DOHH2 (cell line): ENCODE measurements around the gene ATAD2B.

Experiments
- H3F3A ChIP-seq: fragments of 200-600 bp; sonication (generic), shearing (Covaris generic); 2 replicates; pipeline ENCODE4 v1.6.0; 2016; ENCODE audit warnings: antibody characterized with exemption, mild to moderate bottlenecking; ENCODE audit not compliant: control insufficient read depth, insufficient read depth
- H3K27ac ChIP-seq: fragments of 200-600 bp; sonication (generic); 2 replicates; pipeline ENCODE4 v1.5.1; 2014; ENCODE audit warnings: low read depth, mild to moderate bottlenecking, low read length, moderate library complexity
- H3K27me3 ChIP-seq: fragments of 200-600 bp; sonication (generic); 2 replicates; pipeline ENCODE4 v1.6.1; 2014; ENCODE audit warnings: mild to moderate bottlenecking, low read length, mixed read lengths; ENCODE audit not compliant: control insufficient read depth
- H3K36me3 ChIP-seq: fragments of 200-600 bp; sonication (generic); 2 replicates; pipeline ENCODE4 v1.6.1; 2014; ENCODE audit warnings: mild to moderate bottlenecking, low read length, moderate library complexity, mixed read lengths; ENCODE audit not compliant: control insufficient read depth
- H3K4me1 ChIP-seq: fragments of 200-600 bp; sonication (generic); 2 replicates; pipeline ENCODE4 v1.6.1; 2014; ENCODE audit warnings: mild to moderate bottlenecking, low read length, mixed read lengths; ENCODE audit not compliant: control insufficient read depth
- H3K4me2 ChIP-seq: fragments of 200-600 bp; sonication (generic); 2 replicates; pipeline ENCODE4 v1.6.0; 2014; ENCODE audit warnings: mild to moderate bottlenecking, low read length, moderate library complexity
- H3K4me3 ChIP-seq: fragments of 200-600 bp; sonication (generic); 2 replicates; pipeline ENCODE4 v1.5.1; 2014; ENCODE audit warnings: mild to moderate bottlenecking, low read length, mixed read lengths
- H3K79me2 ChIP-seq: fragments of 200-600 bp; sonication (generic); 2 replicates; pipeline ENCODE4 v1.6.1; 2014; ENCODE audit warnings: mild to moderate bottlenecking, low read length, mixed read lengths; ENCODE audit not compliant: control insufficient read depth
- H3K9me2 ChIP-seq: fragments of 200-600 bp; sonication (generic); replicated peaks from 2 replicates; pipeline ENCODE4 v1.6.1; 2014; ENCODE audit warnings: mild to moderate bottlenecking, low read length, mixed read lengths; ENCODE audit not compliant: control insufficient read depth
- H3K9me3 ChIP-seq: fragments of 200-600 bp; sonication (generic); 2 replicates; pipeline ENCODE4 v1.6.1; 2014; ENCODE audit warnings: antibody characterized with exemption, low read length, mixed read lengths; ENCODE audit not compliant: control insufficient read depth, insufficient read depth
- H4K20me1 ChIP-seq: fragments of 200-600 bp; sonication (generic); 2 replicates; pipeline ENCODE4 v1.6.0; 2014; ENCODE audit warnings: low read depth, mild to moderate bottlenecking, antibody characterized with exemption, low read length, moderate library complexity; ENCODE audit not compliant: control insufficient read depth, insufficient read depth
- CTCF ChIP-seq: fragments of 200-600 bp; sonication (generic); IDR thresholded peaks from one replicate; pipeline ENCODE4 v1.5.1; 2014; ENCODE audit warnings: antibody characterized with exemption, mild to moderate bottlenecking, low read depth, low read length; ENCODE audit not compliant: poor library complexity, severe bottlenecking
- EZH2phosphoT487 ChIP-seq: fragments of 200-600 bp; sonication (generic); IDR thresholded peaks from 2 replicates; pipeline ENCODE4 v1.6.1; 2017; ENCODE audit warnings: borderline replicate concordance, mild to moderate bottlenecking, antibody characterized with exemption, low read length, moderate library complexity, mixed read lengths

ATAD2B gene

GRCh38 chr2:23926750-23927571, at the start of gene ATAD2B:
Gene ATAD2B, minus strand, starts transcription at chr2:23927123. Its CDS starts 353 bp downstream, at chr2:23926770.
- Histone ChIP-seq H3K79me2 (peaks cover 63% of the 10 kb centered on the region), H3K9me2 (no peaks in the 10 kb centered on the region), H3K4me2 (peak within 1 kb of the TSS; percentile 89), H3K27me3 (no peaks in the 10 kb centered on the region), H3K4me3 (peak within 1 kb of the TSS; percentile 97), H3K27ac (peak within 1 kb of the TSS; percentile 82), H3K4me1 (peaks cover 51% of the 10 kb centered on the region), H3K9me3 (no peaks in the 10 kb centered on the region), H4K20me1 (peaks cover 5% of the 10 kb centered on the region; the same call in 1 of the 2 replicates), H3K36me3 (peaks cover 7% of the 10 kb centered on the region), H3F3A (0 out of 2 replicates have a peak, but pooled peaks cover 2% of the 10 kb centered on the region)
- TF ChIP-seq EZH2phosphoT487: no peak
- peak; percentile 82 for TF ChIP-seq CTCF

GRCh38 chr2:23967846-23968245, 40.9 kb upstream of the ATAD2B start:
- TF ChIP-seq EZH2phosphoT487 (no peak), CTCF (no peak)
- Histone ChIP-seq H3K36me3 (peaks cover 4% of the 10 kb centered on the region; the same call in 1 of the 2 replicates), H3K4me2 (no peak overlapping the region), H3K79me2 (no peaks in the 10 kb centered on the region), H3K4me3 (no peak overlapping the region), H3K27me3 (no peaks in the 10 kb centered on the region), H3K9me3 (no peaks in the 10 kb centered on the region), H3K9me2 (no peaks in the 10 kb centered on the region), H4K20me1 (no peaks in the 10 kb centered on the region), H3F3A (peaks cover 4% of the 10 kb centered on the region; the same call in 1 of the 2 replicates), H3K4me1 (no peaks in the 10 kb centered on the region), H3K27ac (no peak overlapping the region)

GRCh38 chr2:23954325-23955014, 27.5 kb upstream of the ATAD2B start:
- peaks cover 14% of the 10 kb centered on the region for H3K79me2 ChIP-seq
- H3K9me2 ChIP-seq: no peaks in the 10 kb centered on the region
- no peaks in the 10 kb centered on the region for H3F3A ChIP-seq
- H3K4me2 ChIP-seq: no peak overlapping the region
- H4K20me1 ChIP-seq: no peaks in the 10 kb centered on the region
- no peaks in the 10 kb centered on the region for H3K9me3 ChIP-seq
- no peaks in the 10 kb centered on the region for H3K27me3 ChIP-seq
- no peaks in the 10 kb centered on the region for H3K4me1 ChIP-seq
- H3K27ac ChIP-seq: no peak overlapping the region
- no peaks in the 10 kb centered on the region for H3K36me3 ChIP-seq
- TF ChIP-seq EZH2phosphoT487 (no peak), CTCF (no peak)
- no peak overlapping the region for H3K4me3 ChIP-seq
